Measurements from ENCODE around the gene CHRNA9. TPM values are rescaled to one million over a fixed set of nuclear protein-coding genes. Genes with fewer than 3 reads are reported as not detected.
"Not testable (repeated sequence)": the region's sequence is repeated elsewhere in the genome, so short reads cannot be mapped to it uniquely, and the experiment has no call there.

The CHRNA9 gene
- polyA plus RNA-seq, 1 donor: 0.07 TPM

DNA sequence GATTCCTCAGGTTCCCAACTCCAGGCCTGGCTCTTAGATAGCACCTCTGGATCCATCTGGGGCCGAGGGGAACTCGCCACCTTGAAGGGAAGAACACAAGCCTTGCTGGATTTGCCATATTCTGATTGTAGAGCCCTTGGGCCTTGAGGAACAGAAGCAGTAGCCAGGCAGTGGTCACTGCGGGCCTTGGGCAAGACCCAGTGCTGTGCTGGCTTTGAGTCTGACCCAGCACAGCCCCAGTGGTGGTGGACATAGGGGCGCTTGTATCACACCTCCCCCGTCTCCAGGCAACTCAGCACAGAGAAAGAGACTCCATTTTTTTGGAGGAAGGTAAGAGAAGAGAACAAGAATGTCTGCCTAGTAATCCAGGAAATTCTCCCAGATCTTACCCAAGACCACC lies 45.5 kb downstream of the CHRNA9 start:
- Histone ChIP-seq H3K4me3 (ENCODE audit: low read length) (no peak overlapping the region), H3K4me1 (ENCODE audit: control insufficient read depth, insufficient read depth, low read length) (peaks cover 26% of the 10 kb centered on the region), H3K9me3 (ENCODE audit: control insufficient read depth, low read depth, low read length) (no peaks in the 10 kb centered on the region), H3K36me3 (ENCODE audit: control insufficient read depth, insufficient read depth, low read length) (no peaks in the 10 kb centered on the region), H3K27ac (ENCODE audit: low read length) (no peak overlapping the region), H3K27me3 (ENCODE audit: control insufficient read depth, insufficient read depth, low read length) (no peaks in the 10 kb centered on the region)
- no peak for DNase-seq
- no CpG with 5 or more reads among the region's 5 CpGs for WGBS (ENCODE audit: insufficient coverage, low lambda C conversion rate)

DNA sequence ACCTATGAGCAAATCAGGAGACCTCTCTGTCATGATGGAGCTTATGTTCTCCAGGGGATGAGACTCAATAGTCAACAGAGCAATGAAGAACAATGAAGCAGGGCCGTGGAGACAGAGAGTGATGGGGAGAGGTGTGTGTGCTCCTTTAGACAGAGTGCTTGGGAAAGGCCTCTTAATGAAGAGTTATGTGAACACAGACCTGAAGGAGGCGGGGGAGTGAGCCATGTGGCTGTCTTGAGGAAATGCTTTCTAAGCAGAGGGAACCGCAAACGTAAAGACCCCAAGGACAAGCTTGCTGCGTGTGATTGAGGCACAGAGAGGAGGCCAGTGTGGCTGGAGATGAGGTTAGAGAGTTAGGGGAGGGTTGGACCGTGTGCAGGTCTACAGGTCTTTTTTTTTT lies 53.1 kb downstream of the CHRNA9 start:
- Histone ChIP-seq H3K36me3 (ENCODE audit: control insufficient read depth, insufficient read depth, low read length) (no peaks in the 10 kb centered on the region), H3K4me3 (ENCODE audit: low read length) (no peak overlapping the region), H3K27me3 (ENCODE audit: control insufficient read depth, insufficient read depth, low read length) (no peaks in the 10 kb centered on the region), H3K9me3 (ENCODE audit: control insufficient read depth, low read depth, low read length) (no peaks in the 10 kb centered on the region), H3K4me1 (ENCODE audit: control insufficient read depth, insufficient read depth, low read length) (no peaks in the 10 kb centered on the region), H3K27ac (ENCODE audit: low read length) (no peak overlapping the region)
- no peak for DNase-seq
- WGBS (ENCODE audit: insufficient coverage, low lambda C conversion rate): no CpG with 5 or more reads among the region's 6 CpGs

DNA sequence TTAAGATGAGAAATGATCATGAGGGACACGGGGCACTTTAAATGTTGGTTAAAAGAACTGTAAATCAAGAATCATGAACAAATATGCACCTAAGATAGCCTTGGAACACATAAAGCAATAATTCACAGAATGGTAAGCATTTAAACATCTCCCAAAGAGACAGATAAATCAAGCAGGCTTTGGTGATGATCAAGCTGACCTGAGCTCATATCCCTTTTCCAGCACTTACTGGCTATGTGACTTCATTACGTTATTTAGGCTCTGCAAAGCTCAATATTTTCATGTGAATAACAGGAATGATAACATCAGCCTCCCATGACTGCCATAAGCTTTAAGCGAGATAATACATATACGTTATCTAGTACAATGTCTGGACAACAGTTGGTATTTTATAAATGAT lies 54.9 kb downstream of the CHRNA9 start:
- H3K27me3 ChIP-seq (ENCODE audit: control insufficient read depth, insufficient read depth, low read length): no peaks in the 10 kb centered on the region
- no peak for DNase-seq
- WGBS (ENCODE audit: insufficient coverage, low lambda C conversion rate): 100% methylated on average over 1 of the region's 4 CpGs
- H3K9me3 ChIP-seq (ENCODE audit: control insufficient read depth, low read depth, low read length): no peaks in the 10 kb centered on the region
- no peak overlapping the region for H3K27ac ChIP-seq (ENCODE audit: low read length)
- no peak overlapping the region for H3K4me3 ChIP-seq (ENCODE audit: low read length)
- no peaks in the 10 kb centered on the region for H3K36me3 ChIP-seq (ENCODE audit: control insufficient read depth, insufficient read depth, low read length)
- H3K4me1 ChIP-seq (ENCODE audit: control insufficient read depth, insufficient read depth, low read length): no peaks in the 10 kb centered on the region

DNA sequence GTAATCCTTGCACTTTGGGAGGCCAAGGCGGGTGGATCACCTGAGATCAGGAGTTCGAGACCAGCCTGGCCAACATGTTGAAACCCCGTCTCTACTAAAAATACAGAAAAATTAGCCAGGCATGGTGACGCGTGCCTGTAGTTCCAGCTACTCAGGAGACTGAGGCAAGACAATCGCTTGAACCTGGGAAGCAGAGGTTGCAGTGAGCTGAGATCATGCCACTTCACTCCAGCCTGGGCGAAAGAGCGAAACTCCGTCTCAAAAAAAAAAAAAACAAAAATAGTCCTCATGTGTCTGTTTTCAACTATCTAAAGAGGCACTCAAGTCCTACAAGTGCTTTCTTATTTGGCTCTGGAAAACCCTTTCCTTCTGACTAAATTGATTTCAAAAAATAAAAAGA lies 57.1 kb downstream of the CHRNA9 start:
- not testable (repeated sequence) for H3K27me3 ChIP-seq (ENCODE audit: control insufficient read depth, insufficient read depth, low read length); H3K9me3 ChIP-seq (ENCODE audit: control insufficient read depth, low read depth, low read length); DNase-seq; H3K4me3 ChIP-seq (ENCODE audit: low read length); H3K4me1 ChIP-seq (ENCODE audit: control insufficient read depth, insufficient read depth, low read length); H3K36me3 ChIP-seq (ENCODE audit: control insufficient read depth, insufficient read depth, low read length); H3K27ac ChIP-seq (ENCODE audit: low read length)
- whole genome bisulfite sequencing (ENCODE audit: insufficient coverage, low lambda C conversion rate): no CpG with 5 or more reads among the region's 9 CpGs

DNA sequence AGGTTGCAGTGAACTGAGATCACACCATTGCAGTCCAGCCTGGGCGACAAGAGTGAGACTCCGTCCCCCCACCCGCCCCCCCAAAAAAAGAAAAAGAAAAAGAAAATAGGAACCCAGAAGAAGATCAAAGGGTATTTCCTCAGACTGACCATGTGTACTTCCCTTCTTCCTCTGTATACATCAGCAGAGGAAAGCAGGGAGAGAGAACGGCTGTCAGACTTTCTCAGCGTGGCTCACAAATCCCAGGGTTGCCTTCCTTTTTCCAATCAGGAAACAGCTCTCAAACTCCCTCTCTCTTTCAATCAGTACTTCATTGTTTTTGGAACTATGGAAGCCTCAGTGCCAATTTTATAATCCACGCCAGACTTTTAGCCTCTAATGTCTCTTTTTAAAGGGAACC lies 59.1 kb downstream of the CHRNA9 start:
- no peaks in the 10 kb centered on the region for H3K36me3 ChIP-seq (ENCODE audit: control insufficient read depth, insufficient read depth, low read length)
- no peak for DNase-seq
- no peak overlapping the region for H3K4me3 ChIP-seq (ENCODE audit: low read length)
- WGBS (ENCODE audit: insufficient coverage, low lambda C conversion rate): 60% methylated on average over 1 of the region's 6 CpGs
- H3K27ac ChIP-seq (ENCODE audit: low read length): no peak overlapping the region
- no peaks in the 10 kb centered on the region for H3K27me3 ChIP-seq (ENCODE audit: control insufficient read depth, insufficient read depth, low read length)
- no peaks in the 10 kb centered on the region for H3K4me1 ChIP-seq (ENCODE audit: control insufficient read depth, insufficient read depth, low read length)
- no peaks in the 10 kb centered on the region for H3K9me3 ChIP-seq (ENCODE audit: control insufficient read depth, low read depth, low read length)

DNA sequence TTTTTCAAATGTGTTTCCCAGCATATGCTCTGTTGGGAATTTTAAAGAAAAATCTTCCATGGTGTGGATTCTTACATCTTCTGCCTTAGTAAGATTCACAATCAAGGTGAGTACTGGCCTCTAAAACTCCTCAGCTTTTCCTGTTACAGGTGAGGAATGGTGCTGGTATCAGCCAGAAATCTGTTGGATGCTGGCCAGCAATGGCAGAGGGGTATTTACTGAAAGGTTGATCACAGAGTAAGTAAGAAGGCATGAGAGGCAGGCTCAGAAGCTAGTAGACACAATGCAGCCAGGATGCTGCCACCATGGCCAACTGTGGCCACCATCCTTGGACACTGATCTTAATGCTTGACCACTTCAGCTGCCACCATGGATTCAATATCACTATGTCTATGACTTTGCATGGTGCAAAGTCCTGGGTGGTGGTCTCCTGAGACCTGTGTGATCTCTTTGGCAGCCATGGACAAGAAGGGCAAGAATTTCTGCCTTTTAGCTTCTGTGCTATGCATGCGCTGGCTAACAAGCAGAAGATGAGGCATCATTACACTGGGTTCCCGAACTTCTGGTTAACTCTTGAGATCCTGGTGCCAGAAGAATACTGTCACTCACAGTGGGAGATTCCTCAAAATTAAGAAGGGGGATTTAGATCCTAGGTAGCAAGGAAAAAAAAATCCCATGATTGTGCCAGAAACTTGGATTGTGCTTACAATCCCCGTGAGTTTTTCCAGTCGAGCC lies 60.2 kb downstream of the CHRNA9 start:
- no CpG with 5 or more reads among the region's 4 CpGs for WGBS (ENCODE audit: insufficient coverage, low lambda C conversion rate)
- H3K27me3 ChIP-seq (ENCODE audit: control insufficient read depth, insufficient read depth, low read length): no peaks in the 10 kb centered on the region
- H3K36me3 ChIP-seq (ENCODE audit: control insufficient read depth, insufficient read depth, low read length): no peaks in the 10 kb centered on the region
- DNase-seq: no peak
- no peaks in the 10 kb centered on the region for H3K9me3 ChIP-seq (ENCODE audit: control insufficient read depth, low read depth, low read length)
- H3K4me3 ChIP-seq (ENCODE audit: low read length): no peak overlapping the region
- H3K4me1 ChIP-seq (ENCODE audit: control insufficient read depth, insufficient read depth, low read length): no peaks in the 10 kb centered on the region
- H3K27ac ChIP-seq (ENCODE audit: low read length): no peak overlapping the region

DNA sequence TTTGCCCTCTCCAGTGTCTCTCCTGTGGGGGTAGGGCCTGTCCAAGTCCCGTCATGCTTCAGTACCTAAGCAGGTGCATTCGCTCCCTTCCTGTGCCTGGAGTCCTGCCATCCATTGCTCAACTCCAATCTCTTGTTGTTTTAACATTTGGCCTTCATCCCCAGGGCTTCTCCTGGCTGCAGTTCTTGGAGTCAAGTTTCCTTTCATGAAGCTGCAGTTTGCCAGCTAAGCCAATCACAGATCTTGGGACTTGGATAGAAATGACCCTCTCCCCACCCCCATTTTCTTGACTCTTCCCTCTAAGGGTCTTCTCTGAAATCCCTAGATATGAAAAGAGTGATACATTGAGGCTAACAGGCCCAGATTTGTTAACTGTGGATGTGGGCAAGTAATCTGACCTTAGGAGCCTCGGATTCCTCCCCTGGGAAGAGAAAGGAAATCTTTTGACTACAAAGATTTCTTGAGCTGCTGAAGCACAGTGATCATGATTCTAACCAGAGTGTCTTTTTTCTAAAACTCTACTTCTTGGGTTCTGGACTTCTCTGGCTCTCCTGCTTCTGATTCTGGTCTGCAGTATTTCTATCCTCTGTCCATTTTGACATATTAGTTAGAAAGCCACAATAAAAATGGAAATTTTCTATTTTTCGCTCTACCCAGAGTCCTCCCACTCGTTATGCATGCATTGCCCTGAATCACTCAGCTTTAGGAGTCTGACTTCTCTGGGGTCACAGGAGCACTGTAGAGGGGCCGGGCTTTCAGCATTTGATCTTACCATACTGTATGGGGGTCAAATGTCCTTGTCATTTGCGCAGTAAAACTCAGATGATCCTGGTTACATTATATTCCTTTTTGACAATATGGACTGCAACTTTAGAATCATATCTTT lies 61.0 kb downstream of the CHRNA9 start:
- 100% methylated on average over 3 of the region's 7 CpGs for WGBS (ENCODE audit: insufficient coverage, low lambda C conversion rate)
- no peaks in the 10 kb centered on the region for H3K4me1 ChIP-seq (ENCODE audit: control insufficient read depth, insufficient read depth, low read length)
- H3K36me3 ChIP-seq (ENCODE audit: control insufficient read depth, insufficient read depth, low read length): no peaks in the 10 kb centered on the region
- H3K27me3 ChIP-seq (ENCODE audit: control insufficient read depth, insufficient read depth, low read length): no peaks in the 10 kb centered on the region
- no peaks in the 10 kb centered on the region for H3K9me3 ChIP-seq (ENCODE audit: control insufficient read depth, low read depth, low read length)
- no peak overlapping the region for H3K4me3 ChIP-seq (ENCODE audit: low read length)
- H3K27ac ChIP-seq (ENCODE audit: low read length): no peak overlapping the region
- peak in 1 of 2 donors; percentile 26 for DNase-seq

DNA sequence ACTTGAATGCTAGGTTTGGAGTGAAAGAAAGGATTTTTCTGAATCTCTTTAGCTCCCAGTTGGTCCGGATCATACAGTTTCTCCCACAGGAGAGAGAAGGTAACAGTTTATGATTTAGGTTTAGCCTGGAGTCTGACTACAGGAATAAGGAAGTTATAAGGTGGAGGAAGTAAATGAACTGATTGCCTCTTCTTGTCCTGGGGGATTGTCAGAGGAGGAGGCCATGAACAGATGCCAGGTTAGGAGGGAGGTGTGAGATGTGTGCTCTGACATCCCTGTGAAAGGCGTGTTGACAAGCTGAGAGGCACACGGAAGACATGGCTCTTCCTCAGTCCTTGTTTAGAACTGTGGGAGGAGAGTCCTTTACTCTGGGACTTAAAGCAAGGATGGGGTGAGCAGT lies 64.4 kb downstream of the CHRNA9 start:
- no CpG with 5 or more reads among the region's 3 CpGs for WGBS (ENCODE audit: insufficient coverage, low lambda C conversion rate)
- no peak for DNase-seq
- Histone ChIP-seq H3K4me3 (ENCODE audit: low read length) (no peak overlapping the region), H3K9me3 (ENCODE audit: control insufficient read depth, low read depth, low read length) (no peaks in the 10 kb centered on the region), H3K4me1 (ENCODE audit: control insufficient read depth, insufficient read depth, low read length) (peaks cover 24% of the 10 kb centered on the region), H3K27me3 (ENCODE audit: control insufficient read depth, insufficient read depth, low read length) (no peaks in the 10 kb centered on the region), H3K36me3 (ENCODE audit: control insufficient read depth, insufficient read depth, low read length) (no peaks in the 10 kb centered on the region), H3K27ac (ENCODE audit: low read length) (no peak overlapping the region)

DNA sequence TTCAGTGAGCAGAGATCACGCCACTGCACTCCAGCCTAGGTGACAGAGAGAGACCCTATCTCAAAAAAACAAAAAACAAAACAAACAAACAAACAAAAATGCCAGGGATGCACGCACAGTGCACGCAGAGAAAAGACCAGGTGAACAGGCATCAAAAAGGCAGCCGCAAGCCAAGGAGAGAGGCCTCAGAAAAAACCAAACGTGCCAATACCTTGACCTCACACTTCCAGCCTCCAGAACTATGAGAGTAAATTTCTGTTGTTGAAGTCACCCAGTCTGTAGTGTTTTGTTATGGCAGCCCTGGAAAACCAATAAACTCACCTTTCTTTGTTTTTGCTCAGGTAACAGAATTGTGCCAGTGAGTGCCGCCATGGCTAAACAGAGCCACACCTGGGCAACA lies 66.0 kb downstream of the CHRNA9 start:
- no CpG with 5 or more reads among the region's 6 CpGs for WGBS (ENCODE audit: insufficient coverage, low lambda C conversion rate)

DNA sequence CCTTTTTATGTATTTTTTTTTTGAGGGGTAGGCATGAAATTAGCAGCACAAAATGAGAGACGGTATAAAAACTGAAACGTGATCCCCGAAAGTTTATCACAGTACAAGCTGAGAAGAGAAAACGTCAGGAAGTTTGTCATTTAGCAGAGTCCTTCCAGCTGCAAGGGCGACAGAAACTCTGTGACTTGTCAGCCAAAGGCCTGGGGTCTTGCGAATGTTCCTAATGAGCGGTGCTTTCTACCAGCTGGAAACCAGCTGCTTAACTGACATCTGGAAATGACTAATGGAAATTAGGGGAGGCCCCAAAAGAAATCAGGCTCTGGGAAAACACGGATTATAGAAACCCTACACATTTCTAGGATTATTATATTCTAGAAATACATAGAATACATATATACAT lies 66.5 kb downstream of the CHRNA9 start:
- 76% methylated on average over 3 of the region's 8 CpGs for WGBS (ENCODE audit: insufficient coverage, low lambda C conversion rate)
- Histone ChIP-seq H3K27ac (ENCODE audit: low read length) (no peak overlapping the region), H3K9me3 (ENCODE audit: control insufficient read depth, low read depth, low read length) (no peaks in the 10 kb centered on the region), H3K27me3 (ENCODE audit: control insufficient read depth, insufficient read depth, low read length) (no peaks in the 10 kb centered on the region), H3K36me3 (ENCODE audit: control insufficient read depth, insufficient read depth, low read length) (no peaks in the 10 kb centered on the region), H3K4me3 (ENCODE audit: low read length) (no peak overlapping the region), H3K4me1 (ENCODE audit: control insufficient read depth, insufficient read depth, low read length) (peaks cover 39% of the 10 kb centered on the region)
- DNase-seq: peak in 1 of 2 donors; percentile 19

More for the DNA sequence above, 66.0 kb downstream of the CHRNA9 start:
- DNase-seq: no peak
- H3K4me3 ChIP-seq (ENCODE audit: low read length): no peak overlapping the region
- no peaks in the 10 kb centered on the region for H3K36me3 ChIP-seq (ENCODE audit: control insufficient read depth, insufficient read depth, low read length)
- peaks cover 38% of the 10 kb centered on the region for H3K4me1 ChIP-seq (ENCODE audit: control insufficient read depth, insufficient read depth, low read length)
- H3K9me3 ChIP-seq (ENCODE audit: control insufficient read depth, low read depth, low read length): no peaks in the 10 kb centered on the region
- H3K27me3 ChIP-seq (ENCODE audit: control insufficient read depth, insufficient read depth, low read length): no peaks in the 10 kb centered on the region
- no peak overlapping the region for H3K27ac ChIP-seq (ENCODE audit: low read length)
